ENCODE data around the gene SND1.

SND1 gene

GRCh38 chr7:128063088-128063487, 411.1 kb downstream of the SND1 start:
- no peaks in the 10 kb centered on the region for H3K79me2 ChIP-seq (ENCODE audit: insufficient read depth, low read length)
- no peaks in the 10 kb centered on the region for H3K27me3 ChIP-seq (ENCODE audit: insufficient read depth, low read length)
- H3K4me1 ChIP-seq (ENCODE audit: insufficient read depth, low read length, severe bottlenecking): no peaks in the 10 kb centered on the region
- H2AFZ ChIP-seq (ENCODE audit: low read length): no peak overlapping the region
- H3K4me3 ChIP-seq (ENCODE audit: low read depth, low read length, poor library complexity, severe bottlenecking): no peak overlapping the region
- H3K9me2 ChIP-seq (ENCODE audit: low read depth, low read length): no peaks in the 10 kb centered on the region
- peaks cover 6% of the 10 kb centered on the region; the same call in 1 of the 2 replicates for H3K36me3 ChIP-seq (ENCODE audit: insufficient read depth, low read length)
- H3K9ac ChIP-seq (ENCODE audit: low read length): no peak overlapping the region
- no peak for TF ChIP-seq EZH2 (IDR thresholded peaks at IDR 0.05; ENCODE audit: borderline replicate concordance, low read length)
- TF ChIP-seq CTCF (IDR thresholded peaks at IDR 0.05; ENCODE audit: low read length): no peak
- no peaks in the 10 kb centered on the region for H3F3A ChIP-seq (ENCODE audit: insufficient read depth, low read length)
- no peaks in the 10 kb centered on the region for H3K9me3 ChIP-seq (ENCODE audit: low read length)
- no peak overlapping the region for H3K27ac ChIP-seq (ENCODE audit: low read depth, low read length, poor library complexity, severe bottlenecking)
- no peaks in the 10 kb centered on the region for H4K20me1 ChIP-seq (ENCODE audit: insufficient read depth, low read length)
- H3K4me2 ChIP-seq (ENCODE audit: low read length): no peak overlapping the region

GRCh38 chr7:128065872-128066271, 413.9 kb downstream of the SND1 start:
- no peaks in the 10 kb centered on the region for H4K20me1 ChIP-seq (ENCODE audit: insufficient read depth, low read length)
- H3K27me3 ChIP-seq (ENCODE audit: insufficient read depth, low read length): no peaks in the 10 kb centered on the region
- H3K4me1 ChIP-seq (ENCODE audit: insufficient read depth, low read length, severe bottlenecking): no peaks in the 10 kb centered on the region
- H3K4me2 ChIP-seq (ENCODE audit: low read length): no peak overlapping the region
- no peaks in the 10 kb centered on the region for H3K79me2 ChIP-seq (ENCODE audit: insufficient read depth, low read length)
- TF ChIP-seq EZH2 (IDR thresholded peaks at IDR 0.05; ENCODE audit: borderline replicate concordance, low read length) (no peak), CTCF (IDR thresholded peaks at IDR 0.05; ENCODE audit: low read length) (no peak)
- H3K9me3 ChIP-seq (ENCODE audit: low read length): no peaks in the 10 kb centered on the region
- H3K36me3 ChIP-seq (ENCODE audit: insufficient read depth, low read length): peaks cover 6% of the 10 kb centered on the region; the same call in 1 of the 2 replicates
- H3F3A ChIP-seq (ENCODE audit: insufficient read depth, low read length): no peaks in the 10 kb centered on the region
- no peak overlapping the region for H3K9ac ChIP-seq (ENCODE audit: low read length)
- no peak overlapping the region for H2AFZ ChIP-seq (ENCODE audit: low read length)
- H3K9me2 ChIP-seq (ENCODE audit: low read depth, low read length): no peaks in the 10 kb centered on the region
- H3K4me3 ChIP-seq (ENCODE audit: low read depth, low read length, poor library complexity, severe bottlenecking): no peak overlapping the region
- no peak overlapping the region for H3K27ac ChIP-seq (ENCODE audit: low read depth, low read length, poor library complexity, severe bottlenecking)

GRCh38 chr7:128066395-128066794, 414.4 kb downstream of the SND1 start:
- H4K20me1 ChIP-seq (ENCODE audit: insufficient read depth, low read length): no peaks in the 10 kb centered on the region
- H2AFZ ChIP-seq (ENCODE audit: low read length): no peak overlapping the region
- no peak overlapping the region for H3K27ac ChIP-seq (ENCODE audit: low read depth, low read length, poor library complexity, severe bottlenecking)
- no peaks in the 10 kb centered on the region for H3K4me1 ChIP-seq (ENCODE audit: insufficient read depth, low read length, severe bottlenecking)
- H3K4me2 ChIP-seq (ENCODE audit: low read length): no peak overlapping the region
- H3K4me3 ChIP-seq (ENCODE audit: low read depth, low read length, poor library complexity, severe bottlenecking): no peak overlapping the region
- H3K27me3 ChIP-seq (ENCODE audit: insufficient read depth, low read length): no peaks in the 10 kb centered on the region
- TF ChIP-seq CTCF (IDR thresholded peaks at IDR 0.05; ENCODE audit: low read length): no peak
- TF ChIP-seq EZH2 (IDR thresholded peaks at IDR 0.05; ENCODE audit: borderline replicate concordance, low read length): no peak
- peaks cover 6% of the 10 kb centered on the region; the same call in 1 of the 2 replicates for H3K36me3 ChIP-seq (ENCODE audit: insufficient read depth, low read length)
- H3K9me2 ChIP-seq (ENCODE audit: low read depth, low read length): no peaks in the 10 kb centered on the region
- no peak overlapping the region for H3K9ac ChIP-seq (ENCODE audit: low read length)
- H3K79me2 ChIP-seq (ENCODE audit: insufficient read depth, low read length): no peaks in the 10 kb centered on the region
- no peaks in the 10 kb centered on the region for H3K9me3 ChIP-seq (ENCODE audit: low read length)
- H3F3A ChIP-seq (ENCODE audit: insufficient read depth, low read length): no peaks in the 10 kb centered on the region

Measured in OCI-LY1 (cell line).